Spleen (tissue), 7 donors: Measurements from ENCODE around the gene ATP5ME.

Source experiments
- CTCF ChIP-seq, 11 experiments: fragments of 200-600 bp in 7 of 11; fragments of 450-650 bp in 4 of 11; sonication (generic) in 4 of 11; IDR thresholded peaks in 8 of 11; conservative IDR thresholded peaks in 3 of 11; 1 replicate in 7 of 11; 2 replicates in 4 of 11; pipeline versions ENCODE4 v1.4.0 to v1.8.0; 2016 to 2021; ENCODE audit warnings: antibody characterized with exemption in 11 of 11, inconsistent platforms in 4 of 11, mild to moderate bottlenecking in 1 of 11
- POLR2AphosphoS5 ChIP-seq, 3 donors: sonication (generic); formaldehyde crosslinking; IDR thresholded peaks; one replicate each; pipeline ENCODE4 v1.5.1; 2017; ENCODE audit warnings: antibody characterized with exemption in 3 of 3
- donor health status: DM: no; HTN: no; CAD: no; lungs with moderate emphysema.
- donor health status: DM: no; HTN: no; CAD: no.
- donor health status: DM: no; HTN: no; CAD: no.

- TF ChIP-seq CTCF (IDR thresholded peaks at IDR 0.05 in 8 of 11, conservative IDR thresholded peaks at IDR 0.05 in 3 of 11) (no peak), POLR2AphosphoS5 (IDR thresholded peaks at IDR 0.05) (no peak)
Observed at GRCh38 chr4:689723-690122, 15.6 kb upstream of the ATP5ME start.
